Measurements from ENCODE around the gene LRRC3C. TPM values are rescaled to one million over a fixed set of nuclear protein-coding genes. Genes with fewer than 3 reads are reported as not detected.
A peak's percentile ranks its signal among the peaks of the same experiment; 100 is the strongest.

LRRC3C gene
- total RNA-seq, 1 experiment from 2014 or later: not detected

GRCh38 chr17:39980351-39981206 lies 53.0 kb downstream of the LRRC3C start, which contains the start of gene PSMD3:
PSMD3 (plus strand) TSS chr17:39980807; CDS start chr17:39980971, 164 bp downstream.
- Histone ChIP-seq H3K36me3 (peaks cover 43% of the 10 kb centered on the region), H3K27me3 (no peaks in the 10 kb centered on the region), H3K4me3 (peak within 1 kb of the TSS; percentile 99), H3K9me3 (no peaks in the 10 kb centered on the region)
- DNase-seq: peak; percentile 98

- no peaks in the 10 kb centered on the region for H3K9me3 ChIP-seq
- H3K4me3 ChIP-seq: peak overlapping the region; percentile 99
- H3K27me3 ChIP-seq: no peaks in the 10 kb centered on the region
- peaks cover 50% of the 10 kb centered on the region for H3K36me3 ChIP-seq
- DNase-seq: peak; percentile 8
Measured at GRCh38 chr17:39981207-39981741, 53.7 kb downstream of the LRRC3C start.

- H3K9me3 ChIP-seq: no peaks in the 10 kb centered on the region
- peak overlapping the region; percentile 99 for H3K4me3 ChIP-seq
- DNase-seq: no peak
- H3K27me3 ChIP-seq: no peaks in the 10 kb centered on the region
- H3K36me3 ChIP-seq: peaks cover 56% of the 10 kb centered on the region
Measured at GRCh38 chr17:39981766-39982375, 54.3 kb downstream of the LRRC3C start.

- H3K27me3 ChIP-seq: no peaks in the 10 kb centered on the region
- no peaks in the 10 kb centered on the region for H3K9me3 ChIP-seq
- no peak for DNase-seq
- H3K4me3 ChIP-seq: no peak overlapping the region
- H3K36me3 ChIP-seq: peaks cover 95% of the 10 kb centered on the region
Measured at GRCh38 chr17:39988206-39988810, 60.8 kb downstream of the LRRC3C start.

- no peak overlapping the region for H3K4me3 ChIP-seq
- DNase-seq: no peak
- H3K9me3 ChIP-seq: no peaks in the 10 kb centered on the region
- no peaks in the 10 kb centered on the region for H3K27me3 ChIP-seq
- H3K36me3 ChIP-seq: peaks cover 78% of the 10 kb centered on the region
Measured at GRCh38 chr17:39994448-39994847, 66.9 kb downstream of the LRRC3C start.

Other genes starting within 250 kb of the LRRC3C start
- gene PGAP3, start 239.7 kb upstream of the LRRC3C start, total RNA-seq (2014; rRNA removed; shearing (Covaris generic); ENCODE audit: low replicate concordance): 9.5 and 29.2 TPM in 2 replicates
- 19.8 and 30.8 TPM in 2 replicates for gene ERBB2, start 227.7 kb upstream of the LRRC3C start, total RNA-seq (2014; rRNA removed; shearing (Covaris generic); ENCODE audit: low replicate concordance)
- gene MIEN1, start 197.2 kb upstream of the LRRC3C start, total RNA-seq (2014; rRNA removed; shearing (Covaris generic); ENCODE audit: low replicate concordance): 53.8 and 75.4 TPM in 2 replicates
- not detected in 2 replicates for gene GRB7, start 189.8 kb upstream of the LRRC3C start, total RNA-seq (2014; rRNA removed; shearing (Covaris generic); ENCODE audit: low replicate concordance)
- not detected in 2 replicates for gene IKZF3, start 63.4 kb upstream of the LRRC3C start, total RNA-seq (2014; rRNA removed; shearing (Covaris generic); ENCODE audit: low replicate concordance)
- not detected in 2 replicates for gene ZPBP2, start 59.5 kb upstream of the LRRC3C start, total RNA-seq (2014; rRNA removed; shearing (Covaris generic); ENCODE audit: low replicate concordance)
- gene GSDMB, start 9.1 kb upstream of the LRRC3C start, total RNA-seq (2014; rRNA removed; shearing (Covaris generic); ENCODE audit: low replicate concordance): 3.9 and 10.9 TPM in 2 replicates
- 54.1 and 80.1 TPM in 2 replicates for gene ORMDL3, start 131 bp upstream of the LRRC3C start, total RNA-seq (2014; rRNA removed; shearing (Covaris generic); ENCODE audit: low replicate concordance)
- gene GSDMA, start 35.3 kb downstream of the LRRC3C start, total RNA-seq (2014; rRNA removed; shearing (Covaris generic); ENCODE audit: low replicate concordance): not detected in 2 replicates
- 232 and 331 TPM in 2 replicates for gene PSMD3, start 53.1 kb downstream of the LRRC3C start, total RNA-seq (2014; rRNA removed; shearing (Covaris generic); ENCODE audit: low replicate concordance)
- gene CSF3, start 87.7 kb downstream of the LRRC3C start, total RNA-seq (2014; rRNA removed; shearing (Covaris generic); ENCODE audit: low replicate concordance): not detected in 2 replicates
- gene MED24, start 126.7 kb downstream of the LRRC3C start, total RNA-seq (2014; rRNA removed; shearing (Covaris generic); ENCODE audit: low replicate concordance): 83.1 and 96.3 TPM in 2 replicates
- gene THRA, start 135.2 kb downstream of the LRRC3C start, total RNA-seq (2014; rRNA removed; shearing (Covaris generic); ENCODE audit: low replicate concordance): 11.5 and 18.1 TPM in 2 replicates
- 0.07 and 1.3 TPM in 2 replicates for gene NR1D1, start 172.9 kb downstream of the LRRC3C start, total RNA-seq (2014; rRNA removed; shearing (Covaris generic); ENCODE audit: low replicate concordance)
- 44.9 and 53.4 TPM in 2 replicates for gene MSL1, start 194.2 kb downstream of the LRRC3C start, total RNA-seq (2014; rRNA removed; shearing (Covaris generic); ENCODE audit: low replicate concordance)
- gene CASC3, start 212.8 kb downstream of the LRRC3C start, total RNA-seq (2014; rRNA removed; shearing (Covaris generic); ENCODE audit: low replicate concordance): 50.2 and 63.6 TPM in 2 replicates
- gene RAPGEFL1, start 249.7 kb downstream of the LRRC3C start, total RNA-seq (2014; rRNA removed; shearing (Covaris generic); ENCODE audit: low replicate concordance): 0.27 and 2.0 TPM in 2 replicates

Data from MG63 (cell line).